ENCODE data around the gene RFX6.
A peak's percentile ranks its signal among the peaks of the same experiment; 100 is the strongest.

RFX6 gene

GRCh38 chr6:116877743-116878142 lies 701 bp downstream of the RFX6 start:
- TF ChIP-seq CTCF (IDR thresholded peaks at IDR 0.05; ENCODE audit: low read depth, low read length): no peak

GRCh38 chr6:116881236-116881635 lies 4.2 kb downstream of the RFX6 start:
- no peak for TF ChIP-seq CTCF (IDR thresholded peaks at IDR 0.05; ENCODE audit: low read depth, low read length)
- peak in 1 of 2 donors; percentile 14 for DNase-seq (ENCODE audit: low read depth in 2 of 2)
- H3K4me3 ChIP-seq (replicated peaks in 1 of 2; ENCODE audit: low read depth in 2 of 2, low read length in 2 of 2): no peak overlapping the region

More at GRCh38 chr6:116877743-116878142, 701 bp downstream of the RFX6 start:
- DNase-seq (ENCODE audit: low read depth in 2 of 2): no peak
- H3K4me3 ChIP-seq (replicated peaks in 1 of 2; ENCODE audit: low read depth in 2 of 2, low read length in 2 of 2): no peak overlapping the region

GRCh38 chr6:116883005-116883404 lies 6.0 kb downstream of the RFX6 start:
- TF ChIP-seq CTCF (IDR thresholded peaks at IDR 0.05; ENCODE audit: low read depth, low read length): no peak
- H3K4me3 ChIP-seq (replicated peaks in 1 of 2; ENCODE audit: low read depth in 2 of 2, low read length in 2 of 2): no peak overlapping the region
- DNase-seq (ENCODE audit: low read depth in 2 of 2): peak in 1 of 2 donors; percentile 6

- H3K4me3 ChIP-seq (replicated peaks in 1 of 2; ENCODE audit: low read depth in 2 of 2, low read length in 2 of 2): no peak overlapping the region
- no peak for TF ChIP-seq CTCF (IDR thresholded peaks at IDR 0.05; ENCODE audit: low read depth, low read length)
- DNase-seq (ENCODE audit: low read depth in 2 of 2): no peak
Measured at GRCh38 chr6:116884530-116884929, 7.5 kb downstream of the RFX6 start.

DNA sequence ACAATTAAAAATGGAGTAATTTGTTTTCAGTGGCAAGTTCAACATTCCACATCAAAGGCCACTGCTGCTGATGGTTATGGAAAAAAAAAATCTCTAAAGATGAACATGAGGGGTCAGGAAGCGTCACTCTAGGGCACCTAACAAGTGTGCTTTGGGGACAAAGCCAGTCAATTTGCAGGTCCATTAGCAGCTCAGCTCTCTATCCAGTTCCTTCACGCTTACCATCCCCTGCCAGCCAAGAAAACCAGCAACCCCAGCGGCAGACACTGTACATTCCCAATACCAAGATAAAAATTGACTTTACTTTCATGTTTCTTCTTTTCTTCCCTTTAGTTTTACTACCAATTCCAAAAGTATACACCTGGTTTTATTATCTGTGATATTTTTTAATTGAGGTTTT lies 10.1 kb downstream of the RFX6 start:
- H3K4me3 ChIP-seq (replicated peaks in 1 of 2; ENCODE audit: low read depth in 2 of 2, low read length in 2 of 2): no peak overlapping the region
- DNase-seq (ENCODE audit: low read depth in 2 of 2): no peak
- TF ChIP-seq CTCF (IDR thresholded peaks at IDR 0.05; ENCODE audit: low read depth, low read length): no peak

- H3K4me3 ChIP-seq (replicated peaks in 1 of 2; ENCODE audit: low read depth in 2 of 2, low read length in 2 of 2): no peak overlapping the region
- no peak for TF ChIP-seq CTCF (IDR thresholded peaks at IDR 0.05; ENCODE audit: low read depth, low read length)
- no peak for DNase-seq (ENCODE audit: low read depth in 2 of 2)
Measured at GRCh38 chr6:116887894-116888293, 10.9 kb downstream of the RFX6 start.

DNA sequence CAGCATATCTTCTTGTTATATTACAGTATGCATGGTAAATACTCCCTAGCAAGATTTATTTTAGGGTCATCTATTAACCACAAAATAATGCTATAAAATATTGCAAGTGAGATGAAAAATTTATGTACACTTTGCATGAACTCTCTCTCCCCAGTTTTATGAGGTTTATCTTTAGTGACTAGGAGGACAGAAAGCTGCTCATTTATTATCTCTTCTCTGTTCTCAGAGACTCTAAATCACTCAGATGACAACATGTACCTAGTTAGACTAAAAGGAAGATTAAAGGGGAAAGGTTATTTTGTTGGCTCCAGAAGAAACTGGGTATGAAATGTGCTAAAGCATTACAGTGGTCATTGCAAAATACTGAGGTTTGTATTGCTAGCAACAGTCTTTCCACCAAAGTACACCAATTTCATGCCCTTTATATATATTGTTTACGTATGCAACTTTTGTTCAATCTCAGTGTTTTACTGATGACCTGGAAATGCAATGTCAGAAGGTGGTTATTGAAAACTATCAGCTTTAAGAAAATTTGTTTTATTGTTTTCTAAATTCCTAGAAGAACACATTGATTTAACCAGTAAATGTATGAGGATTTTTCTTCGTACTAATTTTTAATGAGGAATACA lies 11.8 kb downstream of the RFX6 start:
- H3K4me3 ChIP-seq (replicated peaks in 1 of 2; ENCODE audit: low read depth in 2 of 2, low read length in 2 of 2): no peak overlapping the region
- no peak for TF ChIP-seq CTCF (IDR thresholded peaks at IDR 0.05; ENCODE audit: low read depth, low read length)
- DNase-seq (ENCODE audit: low read depth in 2 of 2): no peak
